Left ventricle myocardium inferior (tissue), 1 donor: ENCODE measurements around the gene NRG2. TPM values are rescaled to one million over a fixed set of nuclear protein-coding genes. Genes with fewer than 3 reads are reported as not detected.

Experiments used
- DNase-seq: peaks from one replicate; pipeline ENCODE4 v3.0.0-alpha.2; 2020
- H3K27ac ChIP-seq: fragments of 200-600 bp; replicated peaks from 2 replicates; pipeline ENCODE4 v1.8.0; 2021
- H3K27me3 ChIP-seq: fragments of 200-600 bp; 2 replicates; pipeline ENCODE4 v1.8.0; 2021; ENCODE audit warnings: low read depth
- H3K36me3 ChIP-seq: fragments of 200-600 bp; 2 replicates; pipeline ENCODE4 v1.8.0; 2021
- H3K4me1 ChIP-seq: fragments of 200-600 bp; 2 replicates; pipeline ENCODE4 v1.8.0; 2021
- H3K4me3 ChIP-seq: fragments of 200-600 bp; 2 replicates; pipeline ENCODE4 v1.8.0; 2021; ENCODE audit warnings: mild to moderate bottlenecking, moderate library complexity
- H3K9me3 ChIP-seq: fragments of 200-600 bp; replicated peaks from 2 replicates; pipeline ENCODE4 v1.8.0; 2021
- intact Hi-C: fragments of 100-400 bp; cut with micrococcal nuclease; formaldehyde crosslinking; loops from one replicate; pipeline ENCODE4 v1.11.0; 2022
- total RNA-seq: library from RNA; stranded (reverse); fragmentation: NEBNext Ultra II Directional; extraction: Animal tissue kit (Norgen Biotek cat#: 25700); gene quantifications from one replicate; pipeline ENCODE4 v1.2.1, GENCODE V29; 2021
- TF ChIP-seq, protein P1 (sequence below): fragments of 200-600 bp; IDR thresholded peaks from 2 replicates; pipeline ENCODE4 v1.8.0; 2021; ENCODE audit warnings: antibody characterized with exemption, mild to moderate bottlenecking, borderline replicate concordance
- donor health status: DM: no; HTN: yes; CAD: no; lungs with severe emphysema.

NRG2 gene
- total RNA-seq, 1 donor from 2014 or later, result 3.1 TPM

DNA sequence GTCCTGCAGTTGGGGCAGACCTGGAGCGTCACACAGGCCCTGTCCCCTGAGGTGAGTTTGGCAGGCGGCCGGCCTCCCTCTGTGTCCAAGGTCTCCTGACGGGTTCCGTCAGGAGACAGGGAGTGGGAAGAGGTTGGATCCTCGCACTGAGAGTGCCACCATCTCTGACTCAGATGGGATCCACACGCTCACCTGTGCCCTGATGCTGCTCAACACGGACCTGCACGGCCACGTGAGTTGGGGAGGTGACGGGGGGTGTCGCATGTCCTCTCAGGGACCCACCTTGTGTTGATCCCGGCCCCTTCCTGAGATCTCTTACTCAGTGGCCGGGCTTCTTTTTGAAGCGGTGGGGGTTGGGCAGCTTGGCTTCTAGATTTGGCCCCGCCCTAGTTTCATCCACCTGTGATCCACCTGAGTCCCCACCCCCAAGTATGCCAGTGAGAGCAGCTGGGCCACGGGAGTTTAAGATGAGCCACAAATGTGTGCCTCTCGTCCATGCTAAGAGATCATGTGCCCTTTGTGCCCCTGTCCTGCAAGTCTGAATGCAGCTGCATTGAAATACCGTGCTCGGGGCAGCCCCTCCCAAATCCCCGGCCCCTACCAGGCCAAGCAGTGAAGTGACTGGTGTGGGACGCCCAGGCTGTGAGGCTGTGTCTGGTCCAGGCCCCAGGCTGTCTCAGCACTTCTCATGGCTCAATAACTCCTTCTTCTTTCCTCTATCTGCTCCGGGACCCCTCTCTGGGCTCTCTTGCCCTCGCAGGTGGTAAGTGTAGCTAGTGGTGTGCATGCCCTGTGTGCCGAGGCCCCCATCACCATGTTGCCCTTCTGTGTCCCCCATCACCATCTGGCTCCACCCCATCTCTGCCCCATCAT, 220.3 kb downstream of the NRG2 start:
- DNase-seq, result no peak
- intact Hi-C loops, result no loop called here
- Histone ChIP-seq H3K4me3 (no peak overlapping the region), H3K4me1 (no peaks in the 10 kb centered on the region), H3K27ac (no peak overlapping the region), H3K27me3 (no peaks in the 10 kb centered on the region), H3K36me3 (no peaks in the 10 kb centered on the region), H3K9me3 (peaks cover 12% of the 10 kb centered on the region)
- TF ChIP-seq, protein P1, sequence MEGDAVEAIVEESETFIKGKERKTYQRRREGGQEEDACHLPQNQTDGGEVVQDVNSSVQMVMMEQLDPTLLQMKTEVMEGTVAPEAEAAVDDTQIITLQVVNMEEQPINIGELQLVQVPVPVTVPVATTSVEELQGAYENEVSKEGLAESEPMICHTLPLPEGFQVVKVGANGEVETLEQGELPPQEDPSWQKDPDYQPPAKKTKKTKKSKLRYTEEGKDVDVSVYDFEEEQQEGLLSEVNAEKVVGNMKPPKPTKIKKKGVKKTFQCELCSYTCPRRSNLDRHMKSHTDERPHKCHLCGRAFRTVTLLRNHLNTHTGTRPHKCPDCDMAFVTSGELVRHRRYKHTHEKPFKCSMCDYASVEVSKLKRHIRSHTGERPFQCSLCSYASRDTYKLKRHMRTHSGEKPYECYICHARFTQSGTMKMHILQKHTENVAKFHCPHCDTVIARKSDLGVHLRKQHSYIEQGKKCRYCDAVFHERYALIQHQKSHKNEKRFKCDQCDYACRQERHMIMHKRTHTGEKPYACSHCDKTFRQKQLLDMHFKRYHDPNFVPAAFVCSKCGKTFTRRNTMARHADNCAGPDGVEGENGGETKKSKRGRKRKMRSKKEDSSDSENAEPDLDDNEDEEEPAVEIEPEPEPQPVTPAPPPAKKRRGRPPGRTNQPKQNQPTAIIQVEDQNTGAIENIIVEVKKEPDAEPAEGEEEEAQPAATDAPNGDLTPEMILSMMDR, result no peak

- Histone ChIP-seq H3K27ac (no peak overlapping the region), H3K4me1 (no peaks in the 10 kb centered on the region), H3K9me3 (peaks cover 12% of the 10 kb centered on the region), H3K4me3 (no peak overlapping the region), H3K27me3 (no peaks in the 10 kb centered on the region), H3K36me3 (no peaks in the 10 kb centered on the region)
- TF ChIP-seq, protein P1, result no peak
- intact Hi-C loops, result no loop called here
- no peak for DNase-seq
Measured at GRCh38 chr5:139821806-139822552, 221.1 kb downstream of the NRG2 start.

GRCh38 chr5:139820606-139821005, 222.5 kb downstream of the NRG2 start:
- Histone ChIP-seq H3K4me1 (no peaks in the 10 kb centered on the region), H3K36me3 (no peaks in the 10 kb centered on the region), H3K9me3 (peaks cover 12% of the 10 kb centered on the region), H3K27me3 (no peaks in the 10 kb centered on the region), H3K4me3 (no peak overlapping the region), H3K27ac (no peak overlapping the region)
- TF ChIP-seq, protein P1, result no peak
- no peak for DNase-seq
- intact Hi-C loops, result no loop called here

DNA sequence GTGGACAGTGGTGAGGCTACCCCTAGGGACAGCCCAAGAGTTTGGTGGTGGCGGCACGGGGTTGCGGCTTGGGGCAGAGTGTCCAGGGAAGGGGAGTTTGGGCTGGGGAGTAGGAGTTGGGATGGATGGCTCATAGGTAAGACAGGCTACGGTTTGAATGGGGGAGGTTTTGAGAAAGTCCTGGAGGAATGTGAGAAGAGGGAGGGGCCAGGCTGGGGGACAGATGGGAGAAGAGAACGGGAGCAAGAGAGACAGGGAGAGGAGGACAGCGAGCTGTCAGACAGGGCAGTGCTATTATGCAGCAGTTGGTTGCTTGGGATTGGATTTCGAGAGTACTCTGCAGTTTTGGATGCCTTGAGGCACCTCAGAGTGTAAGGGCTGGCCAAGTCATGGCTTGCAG, 223.0 kb downstream of the NRG2 start:
- no peak overlapping the region for H3K4me3 ChIP-seq
- peaks cover 12% of the 10 kb centered on the region for H3K9me3 ChIP-seq
- no peaks in the 10 kb centered on the region for H3K36me3 ChIP-seq
- intact Hi-C loops, result no loop called here
- no peaks in the 10 kb centered on the region for H3K27me3 ChIP-seq
- TF ChIP-seq, protein P1, result no peak
- no peak for DNase-seq
- no peaks in the 10 kb centered on the region for H3K4me1 ChIP-seq
- H3K27ac ChIP-seq, result no peak overlapping the region

DNA sequence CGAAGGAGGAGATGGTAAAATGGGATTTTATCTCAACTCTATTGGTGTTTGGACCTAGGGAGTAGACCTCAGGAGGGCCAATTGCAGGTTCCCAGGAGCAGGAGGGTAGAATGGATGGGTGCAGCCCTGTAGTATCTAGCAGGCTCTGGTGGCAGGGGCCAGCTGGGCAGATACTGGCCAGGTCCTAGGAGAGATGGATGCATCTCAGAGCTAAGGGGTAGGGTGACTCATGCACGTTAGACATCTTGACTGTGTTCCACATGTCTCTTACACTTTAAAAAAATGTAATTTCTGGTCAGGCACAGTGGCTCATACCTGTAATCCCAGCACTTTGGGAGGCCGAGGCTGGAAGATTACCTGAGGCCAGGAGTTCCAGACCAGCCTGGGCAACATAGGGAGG, 225.1 kb downstream of the NRG2 start:
- DNase-seq, result no peak
- Histone ChIP-seq H3K36me3 (no peaks in the 10 kb centered on the region), H3K9me3 (peaks cover 12% of the 10 kb centered on the region), H3K4me3 (no peak overlapping the region), H3K4me1 (no peaks in the 10 kb centered on the region), H3K27me3 (peaks cover 6% of the 10 kb centered on the region), H3K27ac (no peak overlapping the region)
- TF ChIP-seq, protein P1, result no peak
- intact Hi-C loops, result no loop called here
